M059J (cell line): ENCODE results near the gene CTU2. TPM values are rescaled to one million over a fixed set of nuclear protein-coding genes. Genes with fewer than 3 reads are reported as not detected.

Experiments used
- DNase-seq: peaks from one replicate; pipeline ENCODE4 v3.0.0-alpha.2; 2012; ENCODE audit warnings: low read depth
- total RNA-seq: library from RNA; depleted of rRNA; stranded (reverse); fragments of >200 nt; shearing (Covaris generic); gene quantifications from 2 replicates; pipeline ENCODE4 v1.2.3, GENCODE V29; 2014

Gene CTU2
- total RNA-seq, 1 experiment from 2014 or later: 16.2 TPM

DNA sequence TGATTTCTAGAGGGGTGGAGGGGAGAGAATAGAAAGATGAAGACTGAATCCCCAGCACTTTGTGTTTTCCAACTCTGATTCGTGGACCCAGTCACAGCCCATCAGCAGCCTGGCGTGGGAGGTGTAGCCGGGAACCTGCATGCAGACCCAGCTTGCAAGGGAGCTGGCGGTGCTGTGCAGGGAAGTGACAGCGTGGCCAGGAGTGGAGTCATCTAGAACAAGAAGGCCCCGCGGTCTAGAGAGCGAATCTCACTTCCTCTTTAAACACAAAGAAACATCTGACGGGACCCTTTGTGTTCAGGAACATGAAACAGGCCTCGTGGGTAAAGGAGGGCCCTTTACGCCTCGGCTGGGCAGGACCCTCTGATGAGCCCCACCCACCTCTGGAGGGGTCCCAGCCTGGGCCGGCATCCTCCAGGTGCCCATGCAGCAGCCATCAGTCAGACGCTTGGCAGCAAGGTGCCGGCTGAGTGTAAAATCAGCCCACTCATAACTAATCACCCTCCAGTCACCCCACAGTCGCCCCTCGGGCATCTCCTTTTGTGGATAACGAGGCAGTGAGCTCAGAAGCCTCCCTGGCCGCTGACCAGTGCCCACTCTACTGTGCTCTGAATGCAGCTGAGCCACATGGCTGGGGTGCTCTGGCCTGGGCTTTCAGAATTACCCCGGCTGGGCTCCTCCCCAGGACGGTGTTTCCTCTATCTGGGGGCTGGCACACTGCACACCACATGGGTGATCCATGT lies 24.4 kb upstream of the CTU2 start:
- no peak for DNase-seq

GRCh38 chr16:88684569-88685155 lies 21.6 kb upstream of the CTU2 start:
- no peak for DNase-seq

DNA sequence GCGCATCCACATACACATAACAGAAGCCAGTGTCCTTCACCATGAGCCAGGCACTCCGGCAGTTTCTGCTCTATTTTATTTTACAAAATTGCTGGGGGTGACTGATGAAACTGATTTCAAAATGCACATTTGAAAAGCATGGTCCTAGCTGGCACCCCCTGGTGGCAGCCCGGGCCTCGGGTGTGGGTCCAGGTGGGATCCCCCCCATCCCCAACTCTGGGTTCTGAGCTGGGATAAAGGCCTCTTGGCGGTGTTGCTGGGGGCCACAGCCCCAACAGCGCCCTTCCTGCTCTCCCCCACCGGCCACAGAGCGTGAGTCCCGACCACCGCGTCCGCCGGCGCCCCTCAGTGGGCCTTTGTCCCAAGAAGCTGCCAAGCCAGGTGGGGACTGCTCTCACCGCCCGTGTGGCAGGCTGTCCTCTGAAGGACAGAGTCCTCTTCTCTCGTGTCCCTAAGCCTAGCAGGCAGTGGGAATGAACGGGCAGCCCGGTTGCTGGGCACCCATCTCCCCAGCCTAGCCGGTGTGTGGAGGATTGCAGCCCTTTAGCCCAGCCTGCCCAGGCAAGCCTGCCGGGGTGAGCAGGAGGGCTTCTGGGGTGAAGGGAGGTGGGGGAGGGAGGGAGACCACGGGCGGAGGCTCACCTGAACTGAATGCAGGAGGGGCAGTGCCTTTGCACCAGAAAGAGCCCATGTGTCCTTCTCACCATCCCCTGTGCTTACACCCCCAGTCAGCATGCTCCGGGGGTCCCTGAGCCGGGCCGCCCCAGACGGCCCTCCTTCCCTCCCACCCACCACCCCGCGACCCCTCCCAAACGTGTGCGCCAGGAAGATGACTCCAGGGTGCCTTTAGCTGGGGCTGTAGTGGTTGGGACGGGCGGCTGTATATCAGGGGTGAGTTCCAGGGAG lies 20.9 kb upstream of the CTU2 start:
- peak; percentile 33 for DNase-seq

DNA sequence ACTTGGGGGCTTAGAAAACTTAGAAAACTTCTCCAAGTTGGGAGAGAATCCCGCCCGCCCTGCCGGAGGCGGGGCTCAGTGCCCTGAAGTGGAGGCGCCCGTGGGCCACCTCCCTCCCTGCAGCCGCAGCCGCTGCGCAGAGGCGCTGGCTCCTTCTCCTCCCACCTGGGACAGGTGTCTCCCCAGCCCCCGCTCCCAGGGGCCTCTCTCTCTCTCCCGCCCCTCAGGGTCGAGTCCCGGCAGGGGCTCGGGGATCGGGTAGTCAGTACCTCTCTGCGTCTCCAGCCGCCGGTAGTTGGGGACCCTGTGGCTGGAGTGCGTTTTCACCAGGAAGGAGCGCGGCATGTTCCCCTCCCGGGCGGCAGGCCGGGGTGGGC lies 20.3 kb upstream of the CTU2 start:
- DNase-seq: no peak

- DNase-seq: peak; percentile 44
These were observed 19.7 kb upstream of the CTU2 start, which contains the start of gene SNAI3 for GRCh38 chr16:88686439-88687253. TSS of gene SNAI3 (minus strand) at chr16:88686507. CDS start at chr16:88686406, 101 bp downstream.

GRCh38 chr16:88687254-88687576 lies 19.1 kb upstream of the CTU2 start:
- DNase-seq: no peak

DNA sequence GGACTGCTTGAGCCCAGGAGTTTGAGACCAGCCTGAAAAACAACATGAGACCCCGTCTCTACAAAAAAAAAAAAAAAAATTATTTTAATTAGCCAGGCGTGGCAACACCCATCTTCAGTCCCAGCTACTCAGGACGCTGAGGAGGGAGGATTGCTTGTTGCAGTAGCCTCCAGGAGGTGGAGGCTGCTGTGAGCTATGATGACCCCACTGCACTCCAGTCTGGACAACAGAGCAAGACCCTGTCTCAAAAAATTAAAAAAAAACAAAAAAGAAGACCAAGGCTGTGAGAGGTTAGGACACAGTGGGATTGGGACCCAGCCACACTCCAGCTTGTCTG lies 18.7 kb upstream of the CTU2 start:
- no peak for DNase-seq

GRCh38 chr16:88688013-88688778 lies 18.1 kb upstream of the CTU2 start:
- no peak for DNase-seq

- DNase-seq: no peak
These were observed 15.8 kb upstream of the CTU2 start for GRCh38 chr16:88690341-88691128.

- no peak for DNase-seq
These were observed 15.0 kb upstream of the CTU2 start for GRCh38 chr16:88691129-88691813.

DNA sequence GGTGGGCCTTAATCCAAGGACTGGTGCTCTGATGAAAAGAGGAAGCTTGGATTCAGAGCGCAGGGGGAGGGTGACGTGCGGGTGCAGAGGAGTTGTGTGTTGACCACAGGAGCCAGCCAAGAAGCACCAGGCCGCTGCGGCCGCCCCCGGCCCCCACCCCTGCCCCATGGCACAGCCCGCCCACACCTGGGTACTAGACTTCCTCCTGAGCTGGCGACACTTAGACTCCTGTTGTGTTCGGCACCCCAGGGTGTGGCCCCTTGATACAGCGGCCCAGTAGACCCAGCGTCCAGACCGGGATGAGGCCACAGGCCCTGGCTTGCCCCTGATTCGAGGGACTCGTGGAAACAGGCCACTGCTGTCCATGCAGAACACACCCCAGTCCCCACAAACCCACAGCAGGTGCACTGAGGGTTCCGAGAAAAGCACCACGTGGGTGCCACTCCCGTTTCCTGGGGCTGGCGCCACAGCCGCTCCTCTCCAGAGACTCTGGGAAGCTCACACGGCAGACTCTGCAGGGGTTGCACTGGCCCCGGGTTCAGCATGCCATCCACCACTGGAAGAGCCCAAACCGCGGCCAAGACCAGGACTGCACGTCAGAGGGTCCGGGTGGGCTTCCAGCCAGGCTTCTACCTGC lies 14.3 kb upstream of the CTU2 start:
- DNase-seq: no peak

GRCh38 chr16:88692861-88693260 lies 13.4 kb upstream of the CTU2 start:
- DNase-seq: no peak

GRCh38 chr16:88693420-88694177 lies 12.7 kb upstream of the CTU2 start:
- DNase-seq: no peak

DNA sequence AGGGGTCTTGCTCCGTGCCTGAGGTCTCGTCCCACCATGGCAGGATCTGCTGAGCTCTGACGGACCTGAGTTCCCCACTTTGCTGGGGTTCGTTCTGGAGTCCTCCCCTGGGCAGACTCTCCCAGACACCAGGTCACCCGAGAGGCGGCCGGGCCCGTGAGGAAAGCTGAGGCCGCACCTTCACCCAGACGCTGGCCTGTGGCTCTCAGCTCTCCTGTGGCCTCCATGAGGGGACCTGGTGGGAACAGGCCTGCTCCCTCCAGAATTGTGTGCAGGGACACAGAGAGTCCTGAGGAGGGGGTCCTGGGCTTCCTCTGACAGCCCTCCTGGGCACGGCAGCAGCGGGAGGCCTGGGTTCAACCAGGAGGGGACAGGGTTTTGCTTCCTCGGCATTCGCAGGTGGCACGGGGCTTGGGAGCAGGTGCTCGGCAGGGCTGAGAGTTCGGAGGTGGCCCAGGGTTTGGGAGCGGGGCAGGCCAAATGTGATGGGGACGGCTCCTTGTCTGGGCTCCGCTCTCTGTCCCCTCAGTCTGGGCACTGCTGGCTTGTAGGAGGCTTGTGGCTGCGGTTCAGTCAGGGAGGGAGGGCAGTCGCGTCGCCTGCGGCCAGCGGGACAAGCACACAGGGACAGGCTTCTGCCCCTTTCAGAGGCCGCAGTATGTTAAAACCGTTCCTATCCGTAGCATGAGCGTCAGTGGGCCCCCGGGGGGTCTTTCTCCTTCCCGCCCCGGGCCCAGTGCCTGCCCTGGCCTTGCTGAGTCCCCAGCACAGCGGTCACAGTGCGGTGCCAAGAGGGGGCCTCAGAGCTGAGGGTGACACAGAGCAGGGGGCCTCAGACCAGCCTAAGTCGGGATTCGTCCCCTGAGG lies 11.8 kb upstream of the CTU2 start:
- DNase-seq: no peak

GRCh38 chr16:88695218-88695617 lies 11.1 kb upstream of the CTU2 start:
- no peak for DNase-seq

GRCh38 chr16:88695753-88696152 lies 10.6 kb upstream of the CTU2 start:
- no peak for DNase-seq

DNA sequence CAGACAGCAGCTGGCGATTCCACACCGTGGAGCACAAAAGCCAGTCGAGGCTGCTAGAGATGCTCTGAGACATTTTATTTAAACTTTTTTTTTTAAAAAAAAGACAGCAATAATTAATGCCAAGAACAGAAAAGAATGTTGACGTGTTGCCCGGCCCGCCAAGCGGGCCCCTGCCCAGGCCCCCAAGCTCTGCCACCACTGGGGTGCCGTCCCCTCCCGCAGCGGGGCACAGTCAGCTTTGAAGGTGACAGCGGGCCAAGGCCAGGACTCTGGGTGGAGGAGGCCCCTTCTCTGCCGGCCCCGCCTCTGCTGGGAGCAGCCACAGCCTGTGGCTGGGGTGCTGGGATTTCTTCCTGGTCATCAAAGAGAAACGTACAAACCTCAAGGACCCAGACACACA lies 9.9 kb upstream of the CTU2 start:
- no peak for DNase-seq
